ENCODE data around the gene EFCAB12.
A peak's percentile ranks its signal among the peaks of the same experiment; 100 is the strongest.
"Not testable (repeated sequence)": the region's sequence is repeated elsewhere in the genome, so short reads cannot be mapped to it uniquely, and the experiment has no call there.

The EFCAB12 gene

DNA sequence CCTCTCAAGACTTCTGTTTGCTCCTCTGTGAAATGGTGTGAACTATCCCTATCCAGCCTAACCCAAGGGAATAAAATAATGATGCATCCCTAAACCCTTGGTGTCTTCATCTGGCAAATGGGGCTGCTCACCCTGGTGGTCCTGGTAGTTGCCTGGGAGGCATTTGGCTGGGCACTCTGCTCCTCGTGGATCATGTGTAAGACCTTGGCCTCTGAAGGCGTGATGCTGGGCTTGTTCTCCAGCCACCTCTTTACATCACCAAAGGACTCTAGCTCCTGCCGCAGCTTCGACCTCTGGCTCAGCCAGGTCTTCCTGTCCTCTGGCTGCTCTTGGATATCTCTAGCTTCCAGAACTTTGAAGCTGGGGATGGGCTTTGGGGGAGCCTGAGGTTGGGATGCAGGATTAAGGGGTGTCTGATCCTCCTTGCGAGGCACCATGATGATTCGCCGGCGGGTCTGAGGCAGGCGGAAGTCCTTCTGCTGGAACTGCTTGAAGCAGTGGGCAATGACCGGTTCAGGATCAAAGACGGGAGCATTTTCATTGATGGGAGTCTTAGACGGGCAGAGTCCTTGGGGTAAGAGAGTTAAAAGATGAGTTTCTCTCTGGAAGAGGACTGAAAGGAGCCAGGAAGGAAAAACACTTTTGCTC is 7.1 kb downstream of the EFCAB12 start:
- no peak for DNase-seq (ENCODE audit: low read depth)

DNA sequence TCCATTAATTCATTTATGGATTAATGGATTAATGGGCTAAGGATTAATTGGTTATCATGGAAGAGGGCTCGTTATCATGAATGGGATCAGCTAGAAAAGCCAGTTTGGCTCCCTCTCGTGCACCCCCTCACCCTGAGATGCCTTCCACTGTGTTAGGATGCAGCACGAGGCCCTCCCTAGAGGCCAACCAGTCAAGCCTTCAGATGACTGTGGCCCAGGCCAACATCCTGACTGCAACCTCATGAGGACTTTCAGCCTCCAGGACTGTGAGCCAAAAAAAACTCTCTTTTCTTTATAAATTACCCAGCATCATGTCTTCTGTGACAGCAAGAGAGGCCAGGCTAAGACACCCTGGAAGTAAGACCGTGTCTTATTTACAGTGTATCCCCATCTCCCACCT is 9.0 kb downstream of the EFCAB12 start:
- DNase-seq (ENCODE audit: low read depth): no peak

DNA sequence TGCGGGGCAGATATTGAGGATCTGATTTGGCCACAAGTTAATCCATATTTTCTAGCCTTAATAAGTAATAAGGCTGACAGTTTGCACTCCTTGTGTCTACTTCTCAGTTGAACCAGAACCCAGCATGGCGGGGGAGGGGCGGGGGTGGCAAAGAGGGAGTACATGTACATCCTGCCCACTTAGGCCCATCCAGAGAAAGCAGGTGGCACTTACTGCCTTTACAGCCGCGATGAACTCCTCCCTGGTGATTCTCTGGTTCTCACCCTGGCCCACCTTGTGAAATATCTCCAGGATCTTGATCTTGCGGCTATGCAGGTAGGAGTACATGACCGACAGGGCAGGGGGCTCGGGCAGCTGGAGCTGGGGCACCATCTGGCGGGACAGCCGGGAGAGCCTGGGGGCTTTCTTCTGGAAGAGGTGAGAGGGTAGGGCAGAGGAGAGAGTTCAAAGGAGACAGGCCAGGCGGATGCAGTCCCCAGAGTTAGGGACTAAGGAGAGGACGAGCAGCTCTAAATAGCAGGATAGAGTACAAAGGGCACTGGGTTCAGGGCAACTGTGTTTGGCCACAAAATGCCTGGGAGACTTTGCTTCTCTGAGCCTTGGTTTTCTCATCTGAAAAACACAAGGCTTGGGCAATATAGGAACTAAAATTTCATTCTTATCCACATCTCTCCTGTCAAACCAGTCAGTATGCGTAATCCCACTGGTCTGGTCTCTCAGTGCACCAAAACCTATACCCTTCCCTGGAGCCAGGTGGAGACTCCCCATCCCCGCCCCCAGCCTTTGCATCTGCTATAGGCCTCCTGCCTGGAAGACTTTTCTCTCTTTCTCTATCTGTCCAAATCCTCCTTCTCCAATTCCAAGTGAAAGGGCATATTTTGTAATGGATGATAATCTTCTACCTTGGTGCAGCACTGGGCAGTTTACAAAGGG is 10.1 kb downstream of the EFCAB12 start:
- no peak for DNase-seq (ENCODE audit: low read depth)

DNA sequence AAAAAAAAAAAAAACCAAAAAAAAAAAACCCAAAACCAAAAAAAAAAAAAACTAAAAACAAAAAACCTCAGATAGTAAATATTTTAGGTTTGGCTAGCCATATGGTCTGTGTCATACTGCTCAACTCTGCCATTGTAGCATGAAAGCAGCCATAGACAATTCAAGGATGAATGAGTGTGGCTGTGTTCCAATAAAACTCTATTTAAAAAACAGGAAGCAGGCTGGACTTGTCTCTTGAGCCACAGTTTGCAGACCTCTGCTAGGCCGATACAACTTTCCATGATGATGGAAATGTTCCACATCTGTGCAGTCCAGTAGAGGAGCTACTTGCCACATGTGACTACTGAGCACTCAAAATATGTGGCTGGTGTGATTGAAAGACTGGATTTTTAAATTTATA is 11.1 kb downstream of the EFCAB12 start:
- no peak for DNase-seq (ENCODE audit: low read depth)

DNA sequence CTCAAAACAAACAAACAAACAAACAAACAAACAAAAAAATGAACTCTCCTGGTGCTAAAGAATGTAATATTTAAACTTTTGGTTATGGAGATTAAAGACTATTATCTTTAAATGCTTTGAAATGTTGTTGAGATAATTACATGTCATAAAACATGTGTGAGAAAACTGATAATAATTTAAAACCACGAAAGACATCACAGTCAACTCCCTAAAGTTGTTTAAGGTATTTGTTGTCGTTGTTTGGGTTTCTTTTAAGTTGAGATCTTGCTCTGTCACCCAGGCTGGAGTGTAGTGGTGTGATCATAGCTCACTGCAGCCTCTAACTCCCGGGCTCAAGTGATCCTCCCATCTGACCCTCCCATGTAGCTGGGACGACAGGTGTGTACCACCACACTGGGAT is 12.0 kb downstream of the EFCAB12 start:
- DNase-seq (ENCODE audit: low read depth): no peak

DNA sequence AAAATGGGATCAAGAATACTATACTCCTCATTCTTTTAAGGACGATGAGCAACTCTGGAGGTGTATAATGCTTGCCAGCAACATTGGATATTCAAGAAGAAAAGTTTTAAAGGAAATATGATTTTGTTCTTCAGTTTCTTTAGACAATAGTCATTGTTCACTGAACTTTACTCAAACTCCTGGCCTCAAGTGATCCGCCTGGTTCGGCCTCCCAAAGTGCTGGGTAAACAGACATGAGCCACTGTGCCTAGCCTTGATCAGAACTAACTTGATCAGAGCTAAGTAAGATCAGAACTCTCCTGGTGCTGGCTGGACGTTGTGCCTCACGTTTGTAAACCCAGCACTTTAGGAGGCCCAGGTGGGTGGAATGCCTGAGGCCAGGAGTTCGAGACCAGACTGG is 12.6 kb downstream of the EFCAB12 start:
- DNase-seq (ENCODE audit: low read depth): no peak

DNA sequence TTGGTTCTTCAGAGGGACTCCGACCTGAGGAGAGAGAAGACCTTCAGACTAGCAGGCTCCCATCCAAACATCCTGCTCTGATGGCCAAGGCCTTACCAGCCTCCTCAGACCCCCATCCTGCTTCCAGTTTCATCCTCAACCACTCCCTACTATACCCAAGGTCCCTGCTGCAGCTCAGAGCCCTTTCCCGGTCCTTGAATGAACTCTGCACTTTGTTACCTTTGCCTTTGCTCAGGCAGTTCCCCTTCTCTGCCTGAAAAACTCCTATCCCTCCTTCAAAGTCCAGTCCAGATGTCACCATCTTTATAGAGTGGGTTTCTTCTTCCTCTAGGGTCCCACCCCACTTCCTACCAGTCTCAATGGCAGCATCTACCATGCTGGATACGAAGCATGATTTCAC is 13.1 kb downstream of the EFCAB12 start:
- no peak for DNase-seq (ENCODE audit: low read depth)

DNA sequence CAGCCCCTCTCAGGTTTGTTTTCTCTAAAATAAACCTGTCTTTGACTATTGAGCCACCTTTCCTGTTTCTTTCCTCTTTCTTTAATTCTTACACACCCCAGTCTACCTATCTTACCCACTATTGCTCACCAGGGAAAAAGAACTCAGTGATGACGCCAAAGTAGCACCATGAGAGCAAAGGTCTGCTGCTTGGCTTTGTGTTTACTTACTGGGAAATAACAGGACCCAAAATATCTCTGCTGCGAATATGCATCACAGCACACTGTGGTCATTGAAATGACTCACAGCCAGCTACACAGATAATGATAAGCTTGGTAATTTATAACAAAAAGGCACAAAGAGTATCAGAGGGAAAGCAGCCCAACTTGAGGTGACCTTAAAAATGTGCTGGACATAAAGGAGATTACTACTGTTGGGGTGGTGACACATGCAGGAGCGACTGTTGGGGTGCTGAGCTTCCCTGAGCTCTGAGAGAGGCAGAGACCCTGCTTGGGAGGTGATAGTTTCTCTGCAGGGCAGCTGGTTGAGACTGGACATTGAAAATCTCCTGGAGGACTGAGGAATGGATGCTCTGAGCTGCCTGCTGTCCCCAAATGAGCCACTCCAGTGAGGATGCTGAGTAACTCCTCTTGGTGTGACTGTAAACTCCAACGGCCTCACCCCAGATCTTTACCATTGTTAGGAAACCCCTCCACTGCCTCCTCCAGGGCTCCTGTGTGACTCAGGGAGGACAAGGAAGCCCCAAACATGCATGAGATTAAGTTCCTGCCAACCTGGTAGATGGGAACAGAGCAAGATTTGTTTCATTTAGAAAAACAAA is 14.5 kb downstream of the EFCAB12 start:
- DNase-seq (ENCODE audit: low read depth): no peak

DNA sequence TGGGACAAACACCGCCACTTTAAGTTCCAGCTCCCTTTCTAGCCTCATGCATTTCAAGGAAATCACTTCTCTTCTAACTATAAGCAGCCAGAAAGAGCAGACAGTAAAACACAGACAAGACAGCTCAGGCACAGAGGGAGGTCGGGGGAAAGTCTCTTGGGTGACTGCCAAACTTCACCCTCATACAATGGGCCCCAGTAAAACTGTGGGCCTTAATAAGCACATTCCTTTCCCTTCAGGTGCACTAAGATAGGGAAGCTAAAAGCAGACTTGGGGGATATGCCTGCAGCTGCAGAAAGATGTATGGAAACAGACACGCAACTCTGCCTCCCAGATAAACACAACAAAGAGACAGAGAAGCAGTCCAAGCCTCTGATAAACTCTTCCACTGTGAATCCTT is 15.2 kb downstream of the EFCAB12 start:
- not testable (repeated sequence) for DNase-seq (ENCODE audit: low read depth)

DNA sequence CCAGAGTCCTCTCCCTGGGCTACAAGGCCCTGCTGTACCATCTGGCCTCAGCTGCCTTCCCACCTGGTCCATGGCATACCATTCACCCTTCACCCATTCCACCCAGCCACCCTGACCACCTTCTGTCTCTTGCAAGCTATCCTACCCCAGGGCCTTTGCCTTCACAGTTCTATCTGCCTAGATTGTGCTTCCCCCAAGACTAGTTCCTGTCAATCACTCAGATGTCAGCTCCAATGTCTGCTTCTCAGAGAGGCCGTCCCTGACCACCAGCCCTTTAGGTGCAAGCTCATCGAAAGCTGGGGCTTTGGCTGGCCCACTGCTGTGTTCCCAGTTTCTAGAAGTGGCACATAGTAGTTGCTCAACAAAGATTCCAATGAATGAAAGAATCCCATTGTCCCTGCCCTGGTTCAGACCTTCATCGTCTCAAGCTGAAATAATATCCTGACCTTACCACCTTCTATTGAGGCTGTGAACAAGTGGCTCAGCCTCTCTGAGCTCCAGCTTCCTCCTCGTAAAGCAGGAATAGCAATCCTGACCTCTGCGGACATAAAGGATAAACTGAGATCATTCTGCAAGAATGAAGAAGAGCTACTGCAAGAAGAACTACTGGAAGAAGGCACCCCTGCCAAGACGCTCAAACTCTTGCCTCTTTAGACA is 15.8 kb downstream of the EFCAB12 start:
- no peak for DNase-seq (ENCODE audit: low read depth)

DNA sequence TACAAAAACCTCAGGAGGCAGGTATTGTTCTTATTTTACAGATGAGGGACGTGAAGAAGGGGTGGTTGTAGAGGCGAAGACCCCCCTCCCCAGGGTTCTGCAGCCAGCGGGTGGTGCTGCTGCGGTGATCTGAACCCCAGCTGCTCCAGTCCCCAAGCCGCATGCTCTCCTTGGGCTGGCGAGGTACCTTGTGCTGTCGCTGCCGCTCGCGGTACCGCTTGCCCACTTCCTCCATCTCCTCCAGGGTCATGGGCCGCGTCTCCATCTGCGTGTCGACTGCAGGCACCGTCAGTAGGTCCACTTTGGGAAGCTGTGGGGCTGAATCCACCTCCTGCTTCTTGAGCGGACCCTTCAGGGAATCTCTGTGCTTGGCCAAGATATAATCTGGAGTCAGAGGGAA is 17.5 kb downstream of the EFCAB12 start:
- no peak for DNase-seq (ENCODE audit: low read depth)

DNA sequence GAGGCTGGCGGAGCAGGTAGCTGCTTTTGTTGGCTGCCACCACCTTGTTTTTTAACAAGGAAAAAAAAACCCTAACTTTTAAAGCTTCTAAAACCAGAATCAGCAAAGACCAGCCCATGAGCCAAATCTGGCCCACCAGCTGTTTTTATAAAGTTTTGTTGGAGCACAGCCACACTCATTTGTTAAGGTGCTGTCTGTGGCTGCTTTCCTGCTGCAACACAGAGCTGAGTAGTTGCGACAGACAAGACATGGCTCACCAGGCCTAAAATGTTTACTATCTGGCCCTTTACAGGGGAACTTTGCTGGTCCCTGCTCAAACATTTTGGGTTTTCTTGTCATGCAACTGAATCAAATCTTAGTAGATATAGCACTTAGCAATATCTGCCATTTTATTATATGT is 18.9 kb downstream of the EFCAB12 start:
- no peak for DNase-seq (ENCODE audit: low read depth)

DNA sequence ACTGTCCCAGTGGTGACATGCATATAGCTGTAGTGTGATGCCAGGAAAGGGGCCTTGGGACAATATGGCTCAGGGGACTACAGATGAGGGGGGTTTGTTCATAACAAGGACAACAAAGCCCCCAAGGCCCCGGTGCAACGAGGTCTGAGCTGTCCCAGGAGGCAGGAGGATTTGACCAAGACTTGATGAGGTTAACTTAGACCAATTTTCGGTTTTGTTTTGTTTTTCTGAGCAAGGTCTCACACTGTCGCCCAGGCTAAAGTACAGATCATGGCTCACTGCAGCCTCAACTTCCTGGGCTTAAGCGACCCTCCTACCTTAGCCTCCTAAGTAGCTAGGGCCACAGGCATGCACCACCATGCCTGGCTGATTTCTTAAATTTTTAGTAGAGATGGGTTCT is 23.8 kb downstream of the EFCAB12 start:
- no peak for DNase-seq (ENCODE audit: low read depth)

DNA sequence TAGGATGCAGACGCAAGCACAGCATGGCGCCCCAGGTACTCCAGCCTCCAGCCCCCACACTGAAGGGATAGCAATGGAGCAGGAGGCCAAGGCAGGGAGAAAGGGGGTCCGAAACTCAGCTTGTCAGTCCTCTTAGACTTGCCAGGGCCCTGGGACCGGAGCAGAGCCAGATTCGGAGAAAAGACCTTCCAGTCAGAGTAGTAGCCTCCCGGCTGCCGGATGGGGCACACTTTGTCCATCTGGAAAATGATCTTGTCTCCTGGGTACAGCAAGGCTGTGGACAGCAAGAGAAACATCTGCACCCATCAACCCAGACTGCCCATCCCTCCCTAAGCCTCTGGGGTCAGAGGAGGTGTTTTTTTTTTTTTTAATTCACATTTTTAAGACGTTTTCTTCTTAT is 24.3 kb downstream of the EFCAB12 start:
- no peak for DNase-seq (ENCODE audit: low read depth)

DNA sequence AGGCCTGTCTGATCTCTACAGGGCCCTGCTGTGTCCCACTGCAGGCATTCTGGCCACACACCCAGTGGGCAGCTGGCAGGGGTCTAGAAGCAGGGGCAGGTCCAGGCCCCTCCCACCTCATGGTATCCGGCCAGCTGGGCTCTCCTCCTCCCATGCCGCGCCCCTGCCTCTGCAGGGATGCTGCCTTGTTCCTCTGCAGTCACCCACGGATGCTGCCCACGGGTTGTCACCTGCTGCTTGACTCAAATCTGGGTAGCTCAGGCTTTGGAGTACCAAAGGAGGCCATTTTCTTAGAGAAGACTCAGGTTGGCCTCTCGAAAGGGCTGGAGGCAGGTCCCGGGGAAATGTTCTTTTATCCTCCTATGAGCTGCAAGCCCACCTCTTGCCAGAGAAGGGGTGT is 25.0 kb downstream of the EFCAB12 start:
- DNase-seq (ENCODE audit: low read depth): no peak

DNA sequence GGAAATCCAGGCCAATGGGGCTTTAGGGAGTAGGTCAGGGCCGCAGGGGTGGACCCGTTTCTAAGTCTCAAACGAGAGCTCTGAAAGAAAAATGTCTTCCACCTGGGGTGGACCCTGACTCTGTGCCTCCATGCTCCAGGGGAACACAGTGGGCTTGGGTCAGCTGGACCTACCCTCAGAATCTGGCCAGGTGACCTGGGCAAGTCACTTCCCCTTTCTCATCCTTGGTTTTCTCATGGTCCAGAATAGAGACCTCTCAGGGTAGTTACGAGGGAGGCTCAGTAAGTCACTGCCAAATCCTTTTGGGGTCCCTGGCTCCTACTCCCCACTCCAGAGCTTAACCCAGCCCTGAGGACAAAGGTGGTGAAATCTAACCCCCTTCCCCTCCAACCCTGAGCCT is 25.8 kb downstream of the EFCAB12 start:
- DNase-seq (ENCODE audit: low read depth): no peak

DNA sequence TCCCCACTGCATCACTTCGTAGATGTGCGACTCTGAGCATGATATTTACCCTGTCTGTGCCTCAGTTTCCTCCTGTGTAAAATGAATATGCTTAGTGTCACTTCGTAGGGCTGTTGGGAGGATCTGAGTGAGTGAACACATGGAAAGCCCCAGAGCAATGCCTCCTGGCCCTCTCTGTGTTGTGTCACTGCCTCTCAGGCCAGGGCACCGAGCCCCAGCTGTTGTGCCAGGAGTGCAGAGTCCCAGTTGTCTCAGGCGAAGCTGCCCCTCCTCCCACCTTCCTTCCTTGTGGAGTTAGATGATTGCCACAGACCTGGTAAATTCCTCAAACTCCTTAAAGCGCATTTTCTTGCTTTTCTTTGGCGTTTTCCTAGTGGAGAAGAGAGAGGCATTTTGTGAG is 26.2 kb downstream of the EFCAB12 start:
- DNase-seq (ENCODE audit: low read depth): no peak

DNA sequence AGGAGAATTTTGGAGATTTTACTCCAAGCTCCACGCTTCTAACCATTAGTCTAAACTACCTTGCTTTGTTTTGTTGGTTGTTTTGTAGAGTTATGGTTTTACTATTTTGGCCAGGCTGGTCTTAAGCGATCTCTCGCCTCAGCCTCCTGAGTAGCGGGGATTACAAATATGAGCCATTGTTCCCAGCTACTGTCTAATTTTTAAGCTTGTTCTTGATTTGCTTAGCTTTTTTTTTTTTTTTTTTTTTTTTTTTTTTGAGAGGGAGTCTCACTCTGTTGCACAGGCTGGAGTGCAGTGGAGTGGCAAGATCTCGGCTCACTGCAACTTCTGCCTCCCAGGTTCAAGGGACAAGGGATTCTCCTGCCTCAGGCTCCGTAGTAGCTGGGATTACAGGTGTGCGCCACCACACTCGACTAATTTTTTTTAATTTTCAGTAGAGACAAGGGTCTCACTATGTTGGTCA is 28.5 kb downstream of the EFCAB12 start:
- no peak for DNase-seq (ENCODE audit: low read depth)

DNA sequence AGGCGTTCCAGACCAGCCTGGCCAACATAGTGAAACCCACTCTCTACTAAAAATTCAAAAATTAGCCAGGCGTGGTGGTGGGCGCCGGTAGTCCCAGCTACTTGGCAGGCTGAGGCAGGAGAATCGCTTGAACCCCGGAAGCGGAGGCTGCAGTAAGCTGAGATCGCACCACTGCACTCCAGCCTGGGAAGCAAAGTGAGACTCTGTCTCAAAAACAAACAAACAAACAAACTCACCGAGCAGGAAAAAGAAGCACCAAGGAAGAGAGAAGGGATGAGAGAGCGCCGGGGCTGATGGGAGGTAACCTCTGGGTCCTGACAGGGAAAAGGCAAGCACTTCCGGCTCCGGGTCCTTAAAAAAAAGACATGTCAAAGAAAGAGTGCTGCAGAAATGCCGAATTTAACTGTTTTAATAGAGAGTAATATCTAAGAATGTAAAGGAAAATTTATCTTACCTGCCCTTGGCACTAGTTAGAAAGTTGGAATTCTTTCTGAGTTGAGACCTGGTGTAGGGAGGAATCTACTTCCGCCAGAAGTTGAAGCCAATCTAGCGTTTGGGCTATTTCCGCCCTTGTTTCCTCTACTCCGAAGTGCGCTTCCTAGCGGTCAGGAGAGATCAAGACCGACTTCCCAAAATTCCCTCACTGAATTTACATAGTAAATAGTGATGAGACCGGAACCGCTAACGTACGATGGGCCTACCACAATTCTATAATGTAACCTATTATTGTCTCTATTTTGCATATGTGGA is 29.1 kb downstream of the EFCAB12 start:
- DNase-seq (ENCODE audit: low read depth): peak; percentile 71

DNA sequence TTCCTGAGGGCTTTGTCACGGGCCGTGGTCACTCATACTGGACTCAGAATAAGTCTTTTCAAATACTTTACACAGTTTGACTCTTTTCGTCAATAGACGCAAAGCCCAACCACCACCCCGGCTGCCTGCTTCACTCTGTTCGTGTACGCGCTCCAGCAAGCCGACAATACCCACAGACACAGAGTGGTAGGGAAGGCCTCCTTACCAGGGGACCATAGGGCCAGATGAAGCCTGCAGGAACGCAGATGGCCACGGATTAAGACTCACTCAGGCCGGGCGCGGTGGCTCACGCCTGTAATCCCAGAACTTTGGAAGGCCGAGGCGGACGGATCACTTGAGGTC is 29.7 kb downstream of the EFCAB12 start:
- peak; percentile 1 for DNase-seq (ENCODE audit: low read depth)

DNA sequence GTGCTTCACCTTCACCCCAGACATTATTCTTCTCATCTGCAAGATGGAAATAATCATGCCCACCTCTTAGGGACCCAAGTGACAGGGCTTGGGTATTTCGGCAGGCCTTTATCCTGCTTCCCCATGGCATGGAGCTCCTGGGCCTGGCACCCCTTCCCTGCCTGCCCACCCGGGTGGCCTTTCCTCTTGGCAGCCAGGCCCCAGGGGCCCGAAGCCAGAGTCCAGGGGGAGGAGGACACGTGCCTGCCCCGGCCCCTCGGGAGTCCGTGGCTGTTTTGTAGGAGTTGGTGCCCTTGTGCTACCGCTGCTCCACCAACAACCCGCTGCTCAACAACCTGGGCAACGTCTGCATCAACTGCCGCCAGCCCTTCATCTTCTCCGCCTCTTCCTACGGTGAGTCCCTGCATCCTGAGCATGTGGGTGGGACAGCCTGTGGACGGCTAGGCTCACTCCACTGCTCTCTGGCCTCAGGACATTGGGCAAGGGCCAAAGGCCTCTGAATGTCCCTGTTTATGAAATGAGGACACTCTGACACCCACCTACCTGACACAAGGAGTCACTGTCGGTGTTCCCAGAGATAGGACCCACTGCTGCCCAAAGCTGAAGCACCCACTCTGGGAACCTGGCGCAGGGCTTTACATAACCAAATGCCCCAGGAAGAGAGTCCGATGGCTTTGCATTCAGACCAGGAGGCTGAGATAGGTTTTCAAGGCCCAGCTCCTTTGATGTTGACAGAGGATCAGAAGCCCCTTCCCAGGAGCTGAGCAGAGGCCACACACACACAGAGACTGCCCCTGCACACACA is 34.5 kb downstream of the EFCAB12 start:
- not testable (repeated sequence) for DNase-seq (ENCODE audit: low read depth)
